GM19025 (cell line): ENCODE data around the gene GPN2.
"Not testable (repeated sequence)": the region's sequence is repeated elsewhere in the genome, so short reads cannot be mapped to it uniquely, and the experiment has no call there.

Source experiments
- ATAC-seq: cut with Tn5 transposase; IDR thresholded peaks from one replicate; pipeline ENCODE4 v1.9.1; 2021; ENCODE audit warnings: mild to moderate bottlenecking, low read depth, moderate library complexity; ENCODE audit not compliant: unreplicated experiment

GPN2 gene

DNA sequence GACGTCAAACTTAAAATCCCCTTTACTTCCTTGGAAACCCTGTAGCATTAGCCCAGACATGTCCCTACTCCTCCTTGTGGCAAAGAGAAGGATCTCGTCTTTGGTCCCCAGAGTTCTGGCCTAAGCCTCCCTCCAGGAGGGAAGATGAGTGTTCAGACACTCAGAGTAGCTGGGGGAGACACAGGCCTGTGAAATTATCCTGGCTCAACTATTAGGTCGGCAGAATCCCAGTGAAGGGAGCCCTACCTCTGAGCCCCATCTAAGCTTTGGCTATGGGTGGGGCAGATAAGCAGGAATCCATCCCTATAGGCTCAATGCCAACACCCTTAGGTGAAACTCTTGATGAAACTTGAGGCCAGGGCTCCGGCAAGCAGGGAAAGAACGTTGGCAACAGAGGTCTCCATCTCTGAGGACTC is 28.8 kb downstream of the GPN2 start:
- ATAC-seq = no peak

DNA sequence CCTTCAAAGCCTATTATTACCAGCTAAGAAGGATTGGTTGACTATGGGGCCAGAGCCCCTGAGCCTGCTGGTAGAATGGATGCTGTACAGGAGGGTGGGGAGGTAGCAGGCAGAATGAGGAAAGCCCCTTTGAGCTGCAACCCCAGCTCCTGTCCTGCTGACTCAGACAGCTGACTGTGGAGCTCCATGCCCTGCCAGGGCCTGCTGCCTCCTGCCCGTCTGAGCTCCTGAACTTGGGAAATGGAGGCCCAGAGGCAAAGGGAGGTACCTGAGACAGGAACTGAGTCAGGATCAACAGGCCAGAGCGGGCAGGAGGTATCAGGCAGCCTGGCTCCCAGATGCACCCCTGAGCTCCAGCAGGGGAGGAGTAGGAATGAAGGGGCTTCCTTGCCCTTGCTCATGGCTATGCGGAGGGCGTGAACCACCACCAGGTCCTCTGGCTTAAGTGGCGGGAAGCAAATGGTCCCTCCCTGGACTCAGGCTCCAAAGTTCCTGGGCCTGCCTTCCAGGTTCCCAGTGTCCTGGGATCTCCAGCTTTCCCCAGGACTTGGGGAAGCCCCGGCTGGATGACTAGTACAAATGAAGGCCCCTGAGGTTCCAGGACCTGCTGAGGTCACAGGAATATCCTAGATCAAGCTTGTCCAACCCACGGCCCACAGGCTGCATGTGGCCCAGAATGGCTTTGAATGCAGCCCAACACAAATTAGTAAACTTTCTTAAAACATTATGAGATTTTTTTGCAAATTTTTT is 31.0 kb downstream of the GPN2 start:
- ATAC-seq = no peak

DNA sequence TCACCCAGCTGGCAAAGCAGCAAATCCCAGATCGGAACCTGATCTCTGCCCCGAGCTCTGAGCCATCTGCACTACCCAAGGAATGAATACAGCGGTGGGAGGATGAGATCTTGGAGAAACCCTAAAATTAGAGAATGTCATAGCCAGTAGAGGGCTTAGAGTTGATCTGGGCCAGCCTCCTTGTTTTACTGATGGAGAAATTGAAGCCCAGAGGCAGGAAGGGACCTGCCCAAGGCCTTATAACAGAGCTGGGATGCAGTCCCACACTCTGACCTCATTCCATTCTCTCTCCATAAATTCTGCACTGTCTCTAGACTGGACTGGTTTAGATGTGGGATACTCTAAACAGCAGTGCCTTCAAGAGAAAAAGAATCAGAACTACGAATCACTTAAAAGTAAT is 31.9 kb downstream of the GPN2 start:
- ATAC-seq = no peak

DNA sequence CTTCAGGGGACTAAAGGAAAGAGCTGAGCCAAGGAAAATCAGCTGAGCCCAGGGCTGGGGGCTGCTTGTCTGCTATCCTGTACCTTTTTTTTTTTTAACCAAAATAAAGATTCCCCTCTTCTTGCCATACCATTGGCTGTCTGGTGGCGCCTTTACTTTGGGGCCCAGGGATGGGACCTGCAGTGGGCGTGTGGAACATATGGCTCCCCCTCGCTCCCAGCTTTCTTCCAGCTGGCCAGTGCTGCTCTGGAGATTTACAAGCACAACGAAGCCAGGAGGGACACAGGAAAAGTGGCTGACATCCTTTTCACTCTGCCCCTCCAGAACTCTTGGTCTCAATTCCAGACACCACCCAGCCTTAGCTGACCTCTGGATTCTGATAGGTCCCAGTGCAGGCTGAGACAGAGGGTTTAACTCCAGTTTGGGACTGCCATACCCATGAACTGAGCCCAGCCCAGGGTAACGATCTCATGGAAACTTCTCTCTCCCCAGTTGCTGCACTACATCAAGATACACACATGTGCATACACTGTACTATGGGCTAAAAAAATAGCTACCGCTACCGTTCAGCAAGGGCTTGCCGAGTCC is 32.5 kb downstream of the GPN2 start:
- no peak for ATAC-seq

DNA sequence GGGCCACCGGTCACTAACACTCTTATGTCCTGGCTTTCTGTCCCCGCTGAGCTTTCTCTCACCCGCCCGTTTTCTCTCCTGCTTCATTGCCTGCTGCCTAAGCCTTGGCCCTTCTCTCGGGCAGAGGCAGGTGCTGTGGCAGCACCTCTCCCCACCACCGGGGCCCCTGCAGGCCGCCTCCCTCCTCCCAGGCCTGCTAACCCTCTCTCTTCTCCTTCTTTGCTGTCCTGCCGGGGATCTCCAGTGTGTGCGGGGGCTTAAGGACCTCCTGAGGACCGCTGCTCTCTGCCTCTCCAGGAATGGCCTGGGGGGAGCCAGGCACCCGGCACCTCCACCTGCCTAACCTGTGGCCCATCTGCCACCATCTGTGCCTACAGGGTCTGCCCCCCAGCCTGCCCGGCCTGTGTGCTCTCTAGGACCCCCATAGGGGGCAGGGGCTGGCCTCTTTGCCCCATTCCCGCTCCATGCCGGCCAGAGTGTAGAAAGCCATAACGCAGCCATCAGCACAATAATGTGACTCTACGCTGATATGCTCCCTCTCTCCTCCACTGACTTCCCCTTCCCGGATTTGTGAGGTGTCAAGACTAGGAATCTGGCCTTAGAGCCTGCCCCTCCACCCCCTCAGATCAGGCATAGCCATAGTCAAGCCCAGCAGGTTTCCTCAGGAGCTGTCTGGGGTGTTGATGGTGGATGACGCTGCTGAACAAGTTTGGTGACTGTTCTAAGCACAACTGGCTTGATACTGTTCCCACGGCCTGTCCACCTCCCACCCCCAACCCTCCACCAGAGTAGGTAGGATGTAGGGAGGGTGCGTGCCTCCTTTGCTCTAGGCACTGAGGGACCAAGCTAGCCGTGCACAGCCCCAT is 33.2 kb downstream of the GPN2 start:
- no peak for ATAC-seq

DNA sequence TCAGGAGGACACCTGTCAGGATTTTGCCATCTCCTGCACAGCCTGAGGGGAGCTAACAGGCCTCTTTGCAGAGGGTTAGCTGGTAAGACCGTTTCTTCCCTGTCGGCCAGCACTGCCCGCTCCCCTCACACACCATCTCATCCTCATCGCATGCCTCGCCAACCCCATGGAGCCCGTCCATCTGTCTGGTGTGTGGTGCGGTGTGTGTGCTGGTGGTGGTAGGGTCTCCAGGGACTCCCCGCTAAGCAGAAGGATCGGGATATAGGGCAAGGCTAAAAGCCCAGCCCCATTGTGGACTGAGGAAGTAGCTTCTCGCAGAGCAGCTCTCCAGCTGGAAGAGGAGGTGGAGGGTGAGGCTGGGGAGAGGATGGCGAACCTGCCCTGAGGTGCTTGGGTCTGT is 33.9 kb downstream of the GPN2 start:
- no peak for ATAC-seq

DNA sequence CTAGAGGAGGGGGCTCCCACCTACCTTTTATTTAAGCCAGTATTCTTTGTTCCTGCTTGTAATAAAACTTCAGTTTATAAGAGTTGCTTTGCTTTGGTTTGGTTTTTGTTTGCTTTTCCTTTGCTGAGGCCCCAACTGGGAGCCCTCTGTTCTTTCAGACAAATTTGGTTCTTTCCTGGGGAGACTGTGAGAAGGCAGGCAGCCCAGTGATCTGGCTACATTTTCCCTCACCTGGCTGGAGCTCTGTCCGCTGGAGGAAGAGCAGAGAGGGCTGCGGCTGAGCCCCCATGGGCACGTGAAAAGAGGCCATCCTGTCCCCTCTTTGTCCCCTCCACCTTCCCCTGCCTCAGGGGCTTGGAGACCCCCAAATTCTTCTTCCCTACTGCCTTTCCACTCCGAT is 34.4 kb downstream of the GPN2 start:
- ATAC-seq = no peak

DNA sequence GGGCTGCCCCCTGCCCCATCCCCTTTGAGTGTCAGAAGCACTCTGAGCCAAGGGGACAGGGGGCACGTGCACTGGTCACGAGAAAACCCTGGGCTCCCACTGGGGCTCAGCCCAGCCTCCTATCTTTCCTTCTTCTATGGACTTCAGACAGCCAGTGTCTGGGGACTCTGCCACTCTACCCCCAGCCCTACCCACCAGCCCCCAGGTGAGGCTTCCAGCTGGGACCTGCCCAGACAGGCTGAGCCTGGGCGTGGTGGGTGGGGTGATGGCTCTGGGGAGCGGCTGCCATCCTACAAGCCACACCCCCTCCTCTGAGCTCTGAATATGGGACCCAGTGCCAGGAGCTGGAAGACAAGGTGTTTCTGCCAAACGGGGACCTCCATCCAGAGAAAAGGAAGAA is 35.2 kb downstream of the GPN2 start:
- no peak for ATAC-seq

DNA sequence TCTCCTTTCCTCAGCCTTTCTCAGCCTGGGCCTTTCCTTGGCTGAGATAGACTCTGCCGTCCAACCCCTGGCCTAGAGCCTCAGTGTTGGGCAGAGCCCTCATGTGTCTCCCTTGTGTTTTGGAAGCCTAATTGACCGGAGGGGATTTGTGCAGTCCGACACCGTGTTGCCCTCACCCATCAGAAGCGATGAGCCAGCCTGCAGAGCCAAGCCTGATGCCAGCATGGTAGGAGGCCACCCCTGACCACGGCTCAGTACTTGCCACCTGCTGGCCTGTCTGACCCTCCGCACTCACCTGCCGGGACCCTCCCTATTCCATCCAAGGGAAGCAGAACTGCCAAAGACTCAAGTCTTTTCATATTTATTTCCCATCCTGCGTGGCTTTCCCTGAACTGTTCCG is 36.5 kb downstream of the GPN2 start:
- no peak for ATAC-seq

DNA sequence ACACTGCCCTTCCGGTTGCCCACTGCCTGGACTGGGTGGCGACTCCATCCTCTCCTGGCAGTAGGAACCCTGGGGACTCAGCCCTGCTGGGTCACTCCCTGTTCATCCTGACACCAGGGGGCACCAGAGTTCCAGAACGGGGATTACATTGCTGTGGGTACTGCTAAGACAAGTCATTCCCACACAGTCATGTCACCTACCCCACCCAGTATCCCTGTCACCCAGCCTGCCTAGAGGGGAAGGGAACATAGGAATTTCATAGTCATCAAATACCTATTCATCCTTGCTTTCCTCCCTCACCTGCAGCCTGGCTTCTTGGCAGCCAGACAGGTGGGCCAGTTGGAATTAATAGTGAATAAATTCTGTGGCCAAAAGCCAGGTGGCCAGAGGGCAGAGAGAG is 36.9 kb downstream of the GPN2 start:
- no peak for ATAC-seq

DNA sequence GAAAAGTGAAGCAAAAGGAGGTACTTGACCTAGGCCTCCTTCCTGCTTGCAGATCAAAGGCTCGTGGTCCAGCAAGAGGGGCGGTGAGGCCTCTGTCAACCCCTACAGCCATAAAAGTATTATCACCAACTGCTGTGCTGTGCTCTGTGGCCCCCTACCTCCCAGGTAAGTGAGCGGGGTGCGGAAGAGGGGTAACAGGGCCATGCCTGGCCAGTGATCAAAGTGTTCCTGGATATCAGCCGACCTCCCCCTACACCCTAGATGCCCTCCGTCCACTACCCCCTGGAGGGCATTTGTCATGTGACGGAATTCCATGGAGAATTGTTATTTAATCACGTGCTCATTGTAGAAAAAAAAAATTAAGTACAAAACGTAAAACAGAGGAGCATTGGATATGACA is 37.4 kb downstream of the GPN2 start:
- no peak for ATAC-seq

DNA sequence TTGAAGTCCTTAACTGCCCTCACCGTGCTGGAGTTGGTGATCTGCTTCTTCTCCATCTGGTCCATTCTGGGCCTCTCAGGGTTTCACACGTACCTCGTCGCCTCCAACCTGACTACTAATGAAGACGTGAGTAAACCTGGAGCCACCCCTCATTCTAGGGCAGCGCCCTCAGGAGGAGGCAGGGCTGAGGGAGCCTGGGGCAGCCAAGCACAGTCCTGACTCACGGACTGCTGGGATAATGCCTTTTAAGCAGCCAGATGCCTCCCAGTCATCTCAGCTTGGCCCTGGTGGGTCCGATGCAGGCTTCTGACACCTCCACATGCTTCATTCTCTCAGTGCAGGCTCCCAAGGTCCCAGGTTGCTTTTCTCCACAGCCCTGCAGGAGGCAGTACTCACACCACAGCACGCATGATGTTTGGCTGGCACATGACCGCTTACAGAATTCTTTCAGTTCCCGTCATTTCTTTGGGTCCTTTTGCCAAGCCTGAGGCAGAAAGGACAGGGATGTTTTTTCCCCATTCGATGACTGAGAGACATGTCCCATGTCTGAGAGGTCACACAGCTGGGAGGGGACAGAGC is 38.9 kb downstream of the GPN2 start:
- ATAC-seq = no peak

DNA sequence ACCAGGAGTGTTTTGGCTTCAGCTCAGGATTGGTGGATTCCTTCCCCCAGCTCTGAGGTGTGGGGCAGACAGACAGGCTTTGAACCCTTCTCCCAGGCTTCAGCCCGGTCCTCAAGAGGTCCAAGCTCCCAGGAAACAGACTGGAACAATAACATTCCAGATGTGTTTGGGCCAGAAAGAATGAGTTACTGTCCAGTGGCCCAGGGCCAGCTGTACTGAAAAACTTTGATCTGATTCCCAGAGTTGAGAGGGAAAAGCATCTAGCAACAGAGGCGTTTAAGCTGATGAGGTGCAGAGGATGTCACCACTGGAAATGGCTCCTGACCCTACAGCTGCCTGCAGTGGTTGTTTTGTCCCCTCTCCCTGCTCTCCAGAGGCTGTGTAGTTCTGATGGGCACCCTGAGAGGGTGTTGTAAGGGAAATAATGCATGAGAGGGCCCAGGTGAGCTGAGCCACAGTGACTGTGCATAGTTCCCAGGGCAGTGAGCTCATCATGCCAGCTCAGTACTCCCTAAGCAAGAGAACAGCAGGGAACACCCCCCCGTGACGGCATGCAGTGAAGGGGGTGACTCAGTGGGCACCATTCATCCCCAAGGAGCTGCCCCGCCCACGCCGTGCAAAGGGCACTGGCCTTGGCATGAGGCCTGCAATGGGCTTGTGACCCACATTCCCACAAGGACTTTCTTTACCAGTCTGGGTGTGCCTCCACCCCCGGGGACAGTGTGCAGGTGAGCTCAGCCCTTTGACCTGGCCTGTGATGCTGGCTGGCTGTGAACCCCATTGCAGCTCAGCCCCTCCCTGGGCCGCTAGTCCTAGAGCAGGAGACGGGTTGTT is 40.9 kb downstream of the GPN2 start:
- ATAC-seq = no peak

DNA sequence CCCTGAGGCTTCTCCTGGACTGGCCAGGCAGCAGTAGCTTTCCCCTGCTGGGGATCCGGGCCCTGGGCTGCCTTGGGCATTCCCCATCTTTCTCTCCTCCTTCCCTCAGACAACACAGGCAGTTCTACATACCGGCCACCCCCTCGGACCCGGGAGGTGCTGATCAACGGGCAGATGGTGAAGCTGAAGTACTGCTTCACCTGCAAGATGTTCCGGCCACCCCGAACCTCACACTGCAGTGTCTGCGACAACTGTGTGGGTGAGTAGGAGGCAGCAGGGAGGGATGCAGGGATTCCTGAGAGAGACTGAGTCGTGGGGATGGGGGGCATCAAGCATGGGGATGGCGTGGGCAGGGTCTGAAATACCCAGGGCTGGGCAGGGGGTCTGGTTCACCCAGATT is 41.6 kb downstream of the GPN2 start:
- no peak for ATAC-seq

DNA sequence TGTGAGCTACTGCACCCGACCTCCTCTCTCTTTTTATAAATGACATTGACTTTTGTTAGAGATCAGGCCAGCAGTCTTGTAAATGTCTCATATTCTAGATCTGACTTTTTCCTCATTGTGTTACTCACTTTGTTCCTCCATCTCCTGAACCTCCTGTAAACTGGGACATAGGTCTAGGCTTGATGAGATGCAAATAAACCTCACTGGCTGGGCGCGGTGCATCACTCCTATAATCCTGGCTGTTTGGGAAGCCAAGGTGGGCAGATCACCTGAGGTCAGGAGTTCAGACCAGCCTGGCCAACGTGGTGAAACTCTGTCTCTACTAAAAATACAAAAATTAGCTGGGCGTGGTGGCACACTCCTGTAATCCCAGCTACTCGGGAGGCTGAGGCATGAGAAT is 42.3 kb downstream of the GPN2 start:
- ATAC-seq = not testable (repeated sequence)

DNA sequence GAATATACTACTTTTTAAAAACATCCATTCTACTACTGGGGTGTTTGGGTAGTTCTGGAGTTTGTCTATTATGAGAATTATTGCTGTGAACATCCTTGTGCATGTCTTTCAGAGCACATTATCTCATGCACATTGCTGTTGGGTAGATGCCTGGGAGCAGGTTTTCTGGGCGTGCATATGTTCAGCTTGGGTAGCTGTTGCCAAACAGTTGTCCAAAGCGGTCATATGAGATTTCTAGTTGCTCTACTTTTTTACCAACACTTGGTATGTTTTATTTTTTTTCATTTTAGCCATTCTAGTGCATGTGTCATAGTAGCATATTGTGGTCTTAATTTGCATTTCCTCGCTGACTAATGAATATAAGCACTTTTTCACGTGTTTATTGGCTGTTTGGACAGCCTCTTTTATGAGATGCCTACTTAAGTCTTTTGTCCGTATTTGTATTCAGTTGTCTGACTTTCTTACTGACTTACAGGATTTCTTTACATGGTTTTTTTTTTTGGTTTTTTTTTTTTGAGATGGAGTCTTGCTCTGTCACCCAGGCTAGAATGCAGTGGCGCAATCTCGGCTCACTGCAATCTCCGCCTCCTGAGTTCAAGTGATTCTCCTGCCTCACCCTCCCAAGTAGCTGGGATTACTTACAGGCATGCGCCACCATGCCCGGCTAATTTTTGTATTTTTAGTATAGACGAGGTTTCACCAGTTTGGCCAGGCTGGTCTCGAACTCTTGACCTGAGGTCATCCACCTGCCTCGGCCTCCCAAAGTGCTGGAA is 45.5 kb downstream of the GPN2 start:
- no peak for ATAC-seq

DNA sequence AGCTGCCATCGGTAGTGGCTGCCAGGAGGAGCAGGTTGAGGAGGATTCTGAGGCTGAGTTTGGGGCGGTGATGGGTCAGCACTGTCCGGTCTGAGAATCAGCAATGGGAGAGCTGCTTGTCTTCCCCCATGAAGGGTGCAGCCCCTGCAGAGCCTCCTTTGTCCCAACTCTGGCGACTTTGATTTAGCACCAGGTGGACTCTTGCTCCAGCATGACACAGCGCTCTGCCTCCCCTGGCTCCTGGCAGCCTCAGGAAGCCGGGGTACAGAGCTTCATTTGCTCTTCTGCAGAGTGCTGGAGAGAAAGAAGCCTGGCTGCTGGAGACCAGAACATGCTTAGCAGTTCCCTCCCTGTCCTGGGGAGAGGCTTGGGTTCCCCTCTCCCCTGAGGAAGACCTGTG is 50.3 kb downstream of the GPN2 start:
- ATAC-seq = no peak

DNA sequence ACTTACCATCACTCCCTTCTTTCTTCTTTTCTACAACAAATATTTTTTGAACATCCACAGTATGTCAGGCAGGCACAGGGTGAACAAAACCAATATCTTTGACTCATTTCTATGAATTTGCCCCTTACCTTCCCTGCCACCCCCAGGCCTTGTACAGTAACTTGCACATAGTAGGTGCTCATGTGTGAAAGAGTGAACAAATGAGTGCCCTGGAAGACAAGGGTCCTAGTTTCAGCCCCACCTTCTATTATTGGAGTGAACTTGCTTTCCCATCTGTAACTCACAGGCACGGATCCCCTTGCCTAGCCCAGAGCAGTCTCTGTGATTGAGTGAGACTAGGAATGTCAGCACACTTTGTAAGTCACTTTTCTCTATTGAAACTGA is 50.8 kb downstream of the GPN2 start:
- ATAC-seq = peak; percentile 12

DNA sequence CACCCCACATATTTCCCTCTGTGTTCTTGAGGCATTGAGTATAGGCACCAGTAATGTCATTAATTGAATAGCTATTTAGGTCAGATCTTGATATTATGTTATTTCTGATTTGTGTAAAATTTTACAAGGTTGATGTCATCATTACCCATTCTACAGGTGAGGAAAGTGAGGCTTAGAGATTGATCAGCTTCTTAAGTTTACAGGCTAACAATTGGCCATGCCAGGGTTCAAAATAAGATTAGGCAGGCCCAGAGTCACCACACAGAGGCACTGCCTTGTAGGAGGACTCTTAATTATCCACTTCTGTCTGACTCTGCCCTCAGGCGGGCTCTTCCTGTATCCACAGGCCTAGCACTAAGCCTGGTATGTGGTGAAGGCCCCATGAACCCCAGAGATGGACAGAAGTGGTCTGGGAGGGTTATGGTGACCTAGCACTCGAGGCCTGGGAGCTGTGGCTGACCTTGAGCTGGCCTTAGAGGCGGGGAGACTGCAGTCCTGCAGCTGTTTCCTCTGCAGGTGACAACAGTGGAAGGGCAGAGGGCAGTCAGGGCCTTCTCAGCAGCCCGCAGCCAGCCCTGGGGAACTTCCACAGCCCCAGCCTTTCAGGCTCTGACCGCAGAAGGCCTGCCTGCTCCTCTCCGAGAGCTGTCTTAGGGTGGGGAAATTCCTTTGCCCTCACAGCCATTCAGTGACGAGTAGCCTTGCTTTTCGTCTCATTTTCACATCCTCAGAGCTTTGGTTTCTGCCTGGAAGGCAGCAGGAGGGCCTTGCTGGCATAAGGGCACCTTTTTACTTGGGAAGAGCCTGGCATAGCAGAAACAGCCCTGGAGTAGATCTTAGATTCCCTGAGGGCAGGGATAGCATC is 51.4 kb downstream of the GPN2 start:
- ATAC-seq = peak; percentile 98
